HEK293 (cell line): ENCODE data around the gene SARS2.

ENCODE experiments used
- CTCF ChIA-PET: fragments of 350-600 bp; formaldehyde crosslinking; extraction: SDS; loops from one replicate; lab custom pipeline; 2021; ENCODE audit warnings: antibody characterized with exemption; lab: Yijun Ruan, JAX
- POLR2A ChIA-PET: fragments of 300-600 bp; formaldehyde crosslinking; extraction: SDS; loops from one replicate; lab custom pipeline; 2020; ENCODE audit warnings: antibody characterized with exemption, inconsistent platforms; lab: Yijun Ruan, JAX
- H3K27ac ChIP-seq: fragments of 200-500 bp; sonication (Bioruptor generic); 2 replicates; pipeline ENCODE4 v1.5.1; 2014; ENCODE audit warnings: low read depth, low read length, control low read depth, inconsistent platforms; ENCODE audit errors: extremely low read depth
- H3K36me3 ChIP-seq, 2 experiments: fragments of 200-500 bp in 1 of 2; sonication (Bioruptor generic) in 1 of 2; 1 replicate in 1 of 2; 2 replicates in 1 of 2; pipeline ENCODE4 v1.5.1; 2014 to 2017; ENCODE audit warnings: inconsistent platforms in 2 of 2, low read length in 2 of 2; ENCODE audit not compliant: control insufficient read depth in 2 of 2, insufficient read depth in 1 of 2
- H3K4me1 ChIP-seq: fragments of 200-500 bp; sonication (Bioruptor generic); 2 replicates; pipeline ENCODE4 v1.5.1; 2014; ENCODE audit warnings: mild to moderate bottlenecking, low read length, inconsistent platforms; ENCODE audit not compliant: control insufficient read depth, insufficient read depth
- H3K4me3 ChIP-seq: 2 replicates; pipeline ENCODE4 v1.5.1; 2011; ENCODE audit warnings: low read depth, mild to moderate bottlenecking, control low read depth, low read length, moderate library complexity
- H3K9me3 ChIP-seq: fragments of 200-500 bp; sonication (Bioruptor generic); 2 replicates; pipeline ENCODE4 v1.5.1; 2014; ENCODE audit warnings: low read depth, low read length, inconsistent platforms; ENCODE audit not compliant: control insufficient read depth, insufficient read depth
- CTCF ChIP-seq: fragments of 450-650 bp; formaldehyde crosslinking; IDR thresholded peaks from 2 replicates; pipeline ENCODE4 v1.5.1; 2016; ENCODE audit warnings: missing biosample characterization, missing genetic modification characterization
- GLIS1 ChIP-seq: fragments of 450-650 bp; formaldehyde crosslinking; IDR thresholded peaks from 2 replicates; pipeline ENCODE4 v1.5.1; 2016; ENCODE audit warnings: missing biosample characterization, missing genetic modification characterization
- GLIS2 ChIP-seq: fragments of 450-650 bp; formaldehyde crosslinking; IDR thresholded peaks from 2 replicates; pipeline ENCODE4 v1.5.1; 2016; ENCODE audit warnings: missing biosample characterization, missing genetic modification characterization
- KLF9 ChIP-seq: fragments of 450-650 bp; formaldehyde crosslinking; IDR thresholded peaks from 2 replicates; pipeline ENCODE4 v1.5.1; 2016; ENCODE audit warnings: missing biosample characterization, missing genetic modification characterization, low read depth
- PATZ1 ChIP-seq: fragments of 450-650 bp; formaldehyde crosslinking; IDR thresholded peaks from 2 replicates; pipeline ENCODE4 v1.5.1; 2016; ENCODE audit warnings: missing biosample characterization, missing genetic modification characterization
- ZBTB10 ChIP-seq: fragments of 450-650 bp; formaldehyde crosslinking; IDR thresholded peaks from 2 replicates; pipeline ENCODE4 v1.5.1; 2016; ENCODE audit warnings: missing biosample characterization, missing genetic modification characterization
- ZNF10 ChIP-seq: fragments of 450-650 bp; formaldehyde crosslinking; IDR thresholded peaks from 2 replicates; pipeline ENCODE4 v1.5.1; 2017; ENCODE audit warnings: missing biosample characterization, missing genetic modification characterization
- ZNF157 ChIP-seq: fragments of 450-650 bp; formaldehyde crosslinking; IDR thresholded peaks from 2 replicates; pipeline ENCODE4 v1.5.1; 2016; ENCODE audit warnings: missing biosample characterization, missing genetic modification characterization
- ZNF654 ChIP-seq: fragments of 450-650 bp; formaldehyde crosslinking; IDR thresholded peaks from 2 replicates; pipeline ENCODE4 v1.5.1; 2016; ENCODE audit warnings: low read depth, missing biosample characterization, missing genetic modification characterization
- ZNF660 ChIP-seq: fragments of 450-650 bp; IDR thresholded peaks from 2 replicates; pipeline ENCODE4 v1.5.1; 2018; ENCODE audit warnings: missing biosample characterization, mild to moderate bottlenecking, missing genetic modification characterization
- ZNF677 ChIP-seq: fragments of 450-650 bp; IDR thresholded peaks from 2 replicates; pipeline ENCODE4 v1.5.0; 2018; ENCODE audit warnings: missing biosample characterization, mild to moderate bottlenecking, missing genetic modification characterization, moderate library complexity
- ZNF692 ChIP-seq: fragments of 450-650 bp; formaldehyde crosslinking; IDR thresholded peaks from 2 replicates; pipeline ENCODE4 v1.5.1; 2016; ENCODE audit warnings: missing biosample characterization, missing genetic modification characterization
- ZSCAN18 ChIP-seq: fragments of 450-650 bp; formaldehyde crosslinking; IDR thresholded peaks from 2 replicates; pipeline ENCODE4 v1.5.1; 2016; ENCODE audit warnings: missing biosample characterization, missing genetic modification characterization

Gene SARS2

GRCh38 chr19:38932425-38933179 lies 2.0 kb upstream of the SARS2 start:
- H3K4me1 ChIP-seq = peaks cover 10% of the 10 kb centered on the region; the same call in 1 of the 2 replicates
- H3K4me3 ChIP-seq = no peak overlapping the region
- peaks cover 29 to 42% of the 10 kb centered on the region in 2 experiments for H3K36me3 ChIP-seq
- TF ChIP-seq ZNF692 (tag by site-specific recombination) (no peak), CTCF (0 out of 2 replicates have a peak, but pooled peaks have one; percentile 61), PATZ1 (tag by site-specific recombination) (peak; percentile 27; the same call in 1 of the 2 replicates), GLIS1 (tag by site-specific recombination) (no peak), ZSCAN18 (tag by site-specific recombination) (no peak), GLIS2 (tag by site-specific recombination) (0 out of 2 replicates have a peak, but pooled peaks have one; percentile 25), KLF9 (tag by site-specific recombination) (0 out of 2 replicates have a peak, but pooled peaks have one; percentile 4), ZNF10 (tag by site-specific recombination) (no peak), ZNF654 (tag by site-specific recombination) (peak; percentile 19), ZNF157 (tag by site-specific recombination) (no peak), ZBTB10 (tag by site-specific recombination) (peak; percentile 54; the same call in 1 of the 2 replicates), ZNF660 (tag by site-specific recombination) (0 out of 2 replicates have a peak, but pooled peaks have one; percentile 21), ZNF677 (tag by site-specific recombination) (no peak)
- no peaks in the 10 kb centered on the region for H3K9me3 ChIP-seq
- ChIA-PET POLR2A (interaction anchor here (1.0 to 2.5 kb wide), 4 partner anchors 32 to 244 kb away, joined by 4 to 29 read pairs (median 4); partner anchors contain the start of genes FBXO17, NFKBIB and SIRT2), CTCF (interaction anchor here (0.6 to 5.3 kb wide), 28 partner anchors 9 to 886 kb away, joined by 3 to 63 read pairs (median 4); partner anchors contain the start of genes FAM98C, NFKBIB and SIRT2)
- peak overlapping the region; percentile 0; the same call in 1 of the 2 replicates for H3K27ac ChIP-seq
